ENCODE results near the gene ZNF771.
A peak's percentile ranks its signal among the peaks of the same experiment; 100 is the strongest.

The ZNF771 gene

DNA sequence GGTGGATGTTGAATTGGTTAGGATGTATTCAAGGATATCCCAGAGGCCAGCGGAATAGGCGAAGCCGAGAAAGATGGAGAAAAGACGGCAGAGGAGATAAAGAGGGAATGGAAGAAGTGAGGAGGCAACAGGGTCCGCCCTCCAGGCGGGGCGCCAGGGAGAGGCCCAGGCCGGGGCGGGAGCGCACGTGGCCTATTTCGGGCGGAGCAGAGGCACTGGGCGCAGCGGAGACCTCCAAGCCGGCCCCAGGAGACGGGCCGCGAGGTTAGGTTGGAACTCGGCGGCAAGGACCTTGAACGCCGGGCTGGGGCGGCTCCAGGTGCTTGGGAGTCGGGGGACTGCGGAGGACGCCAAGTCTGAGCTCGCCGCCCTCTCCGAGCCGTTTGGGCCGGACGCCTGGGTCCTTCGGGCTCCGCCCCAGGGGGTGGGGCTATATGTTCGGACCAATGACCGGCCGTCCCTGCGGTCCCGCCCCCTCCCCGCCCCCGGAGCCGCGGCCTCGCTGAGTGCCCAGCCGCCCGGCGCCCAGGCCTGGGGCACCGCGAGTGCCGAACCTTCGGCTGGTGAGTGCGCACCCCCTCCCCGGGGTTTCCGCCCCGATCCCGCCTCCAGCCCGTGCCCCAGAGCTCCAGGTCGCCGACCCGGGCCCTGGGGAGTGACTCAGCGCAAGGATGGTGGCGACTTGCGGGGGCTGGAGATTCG is at the start of gene ZNF771:
TSS of gene ZNF771 (plus strand) at position 505 of the 702 bp plus-strand sequence. CDS start 448 bp downstream, outside the sequence.
- peak; percentile 87 for DNase-seq

DNA sequence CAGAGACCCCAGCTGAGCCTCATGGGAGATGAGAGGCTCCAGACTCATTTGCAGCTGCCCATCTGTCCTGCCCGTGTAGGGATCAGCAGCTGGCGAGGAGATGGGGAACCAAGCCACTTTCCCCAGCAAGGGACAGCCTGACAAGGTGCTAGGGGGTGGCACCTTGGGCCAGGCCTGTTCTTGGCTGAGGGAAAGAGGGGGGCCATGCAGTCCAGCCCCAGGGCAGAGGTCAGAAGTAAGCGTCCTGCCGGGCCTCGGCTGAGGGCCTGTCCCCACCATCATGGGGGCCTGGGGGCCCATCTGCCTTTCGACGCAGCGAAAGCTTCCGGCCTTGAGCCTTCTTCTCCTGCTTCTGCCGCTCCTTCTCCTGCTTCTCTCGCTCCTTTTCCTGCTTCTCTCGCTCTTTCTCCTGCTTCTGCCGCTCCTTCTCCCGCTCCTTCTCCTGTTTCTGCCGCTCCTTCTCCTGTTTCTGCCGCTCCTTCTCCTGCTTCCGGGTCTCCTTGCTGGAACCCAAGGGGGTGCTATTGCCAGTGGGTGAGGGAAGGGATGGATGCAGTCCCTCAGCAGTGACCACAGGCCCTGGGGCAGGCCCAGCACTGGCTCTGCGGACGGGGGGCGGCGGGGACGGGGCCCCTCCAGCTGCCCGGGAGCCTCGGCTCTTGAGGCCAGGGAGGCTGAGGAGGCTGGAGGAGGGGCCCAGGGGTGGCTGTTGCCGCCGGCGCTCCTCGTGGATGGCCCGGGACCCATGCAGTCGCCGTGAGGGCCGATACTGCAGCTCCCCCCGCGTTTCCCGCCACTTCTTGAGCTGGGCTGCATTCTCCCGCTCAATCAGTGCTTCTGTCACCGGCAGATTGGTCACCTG is 49.5 kb upstream of the ZNF771 start:
- DNase-seq, result no peak

DNA sequence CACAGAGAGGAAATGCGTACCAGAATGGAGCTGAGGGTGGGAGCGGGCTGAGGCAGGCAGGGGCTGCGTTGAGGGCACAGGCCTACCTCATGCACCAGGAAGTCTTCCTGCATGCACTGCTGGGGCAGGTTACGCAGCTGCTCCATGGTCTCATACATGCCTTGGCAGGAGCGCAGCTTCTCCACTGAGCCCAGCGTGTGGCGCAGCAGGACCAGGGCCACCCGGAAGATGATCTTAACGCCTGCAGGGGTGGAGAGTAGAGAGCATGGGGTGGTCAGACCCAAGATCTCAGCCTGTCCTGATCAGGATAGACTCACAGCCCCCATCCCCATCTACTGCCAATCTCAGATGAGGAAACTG is 48.8 kb upstream of the ZNF771 start:
- no peak for DNase-seq

DNA sequence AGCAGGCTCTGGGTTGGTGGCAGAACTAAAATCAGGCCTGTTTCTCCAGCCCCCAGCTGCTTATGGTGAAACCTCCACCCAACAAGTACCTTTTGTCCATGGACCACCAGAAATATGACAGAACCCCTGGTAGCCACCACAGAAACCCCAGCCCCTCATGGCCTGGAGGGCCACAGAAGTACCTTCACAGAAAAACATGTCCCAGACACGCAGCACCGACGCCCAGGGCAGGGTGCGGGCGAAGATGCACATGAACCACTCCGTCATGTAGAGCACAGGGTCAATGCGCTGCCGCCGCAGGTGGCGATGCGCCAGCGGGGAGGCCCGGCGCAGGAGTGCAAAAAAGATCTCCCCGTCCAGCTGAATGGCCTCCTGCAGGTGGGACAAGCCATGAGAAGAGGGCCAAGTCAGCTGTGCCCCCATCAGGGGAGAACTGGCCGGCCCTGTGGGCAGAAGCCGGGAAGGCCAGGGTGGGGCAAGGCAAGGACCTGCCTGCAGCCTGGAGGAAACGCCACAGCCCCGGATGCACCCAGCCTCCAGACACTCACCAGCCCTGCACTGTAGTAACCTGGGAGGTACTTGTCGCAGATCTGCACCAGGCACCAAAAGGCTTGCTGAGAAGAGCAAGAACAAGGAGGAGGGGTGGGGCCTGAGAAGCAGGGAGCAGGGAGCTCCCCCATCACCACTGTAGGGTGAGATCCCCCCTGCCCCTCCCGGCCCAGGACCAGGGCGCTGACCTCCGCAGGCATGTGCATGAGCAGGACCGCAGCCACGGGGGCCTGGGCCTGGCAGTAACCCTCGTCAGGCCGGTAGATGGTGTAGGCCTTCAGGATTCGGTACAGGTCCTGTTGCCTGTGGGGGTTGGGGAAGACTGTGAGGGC is 48.2 kb upstream of the ZNF771 start:
- DNase-seq, result no peak

DNA sequence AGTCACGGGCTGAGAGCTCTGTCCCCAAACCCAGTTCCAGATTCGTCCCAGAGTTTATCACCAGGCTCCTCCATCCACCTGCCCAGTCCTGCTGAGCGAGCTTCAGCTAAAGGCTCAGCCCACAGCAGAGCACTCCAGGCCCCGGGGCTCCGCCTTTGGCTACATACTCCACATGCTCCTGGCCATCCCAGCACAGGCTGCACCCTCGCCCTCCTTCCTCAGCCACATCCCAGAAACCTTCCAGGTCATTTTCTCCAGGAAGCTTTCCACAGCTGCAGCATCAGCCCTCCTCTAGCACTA is 47.6 kb upstream of the ZNF771 start:
- DNase-seq, result no peak

DNA sequence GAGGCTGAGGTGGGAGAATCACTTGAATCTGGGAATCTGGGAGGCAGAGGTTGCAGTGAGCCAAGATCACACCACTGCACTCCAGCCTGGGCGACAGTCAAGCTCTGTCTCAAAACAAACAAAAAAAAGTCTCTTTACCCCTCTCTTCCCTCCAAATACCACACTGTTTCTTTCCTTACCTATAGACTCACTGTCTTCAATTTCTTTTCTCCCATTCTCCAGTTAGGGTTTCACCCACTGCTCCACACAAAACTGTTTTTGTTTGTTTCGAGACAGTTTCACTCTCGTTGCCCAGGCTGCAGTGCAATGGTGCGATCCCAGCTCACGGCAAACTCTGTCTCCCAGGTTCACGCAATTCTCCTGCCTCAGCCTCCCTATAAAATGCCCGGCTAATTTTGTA is 46.2 kb upstream of the ZNF771 start:
- no peak for DNase-seq

DNA sequence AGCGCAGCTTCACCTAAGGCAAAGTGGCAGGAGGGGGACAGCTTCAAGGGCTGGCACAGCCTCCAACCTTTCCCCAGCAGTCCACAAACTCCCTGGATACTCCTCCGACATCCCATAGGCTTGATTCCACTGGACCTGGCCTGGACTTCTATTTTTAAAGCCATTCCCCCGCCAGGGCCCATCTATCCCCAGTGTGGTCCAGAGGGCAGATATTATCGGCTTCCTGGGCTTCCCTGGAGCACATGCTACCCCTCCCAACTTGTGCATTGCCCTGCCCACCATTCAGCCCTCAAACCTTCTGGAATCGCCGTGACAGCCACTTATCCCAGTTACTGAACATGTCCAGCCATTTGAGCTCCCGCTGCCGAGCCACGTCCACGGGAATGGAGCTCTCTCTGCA is 42.2 kb upstream of the ZNF771 start:
- DNase-seq, result no peak

DNA sequence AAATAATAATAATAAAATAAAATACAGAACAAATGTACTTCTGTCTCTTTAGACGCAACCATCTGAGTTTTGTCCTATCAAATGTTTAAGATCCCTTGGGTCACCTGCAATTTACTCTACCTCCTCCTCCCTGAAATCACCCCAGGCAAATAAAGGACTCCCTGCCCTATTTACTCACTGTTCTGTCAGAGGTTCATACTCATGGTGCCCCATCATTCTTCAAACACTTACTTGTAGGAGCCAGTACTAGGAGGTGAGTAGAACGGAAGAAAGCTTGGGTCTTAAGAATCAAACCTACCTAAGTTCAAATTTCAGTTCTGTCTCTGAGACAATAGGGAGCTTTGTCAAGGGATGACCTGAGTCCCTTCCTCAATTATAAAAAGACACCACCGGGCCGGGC is 40.9 kb upstream of the ZNF771 start:
- no peak for DNase-seq

DNA sequence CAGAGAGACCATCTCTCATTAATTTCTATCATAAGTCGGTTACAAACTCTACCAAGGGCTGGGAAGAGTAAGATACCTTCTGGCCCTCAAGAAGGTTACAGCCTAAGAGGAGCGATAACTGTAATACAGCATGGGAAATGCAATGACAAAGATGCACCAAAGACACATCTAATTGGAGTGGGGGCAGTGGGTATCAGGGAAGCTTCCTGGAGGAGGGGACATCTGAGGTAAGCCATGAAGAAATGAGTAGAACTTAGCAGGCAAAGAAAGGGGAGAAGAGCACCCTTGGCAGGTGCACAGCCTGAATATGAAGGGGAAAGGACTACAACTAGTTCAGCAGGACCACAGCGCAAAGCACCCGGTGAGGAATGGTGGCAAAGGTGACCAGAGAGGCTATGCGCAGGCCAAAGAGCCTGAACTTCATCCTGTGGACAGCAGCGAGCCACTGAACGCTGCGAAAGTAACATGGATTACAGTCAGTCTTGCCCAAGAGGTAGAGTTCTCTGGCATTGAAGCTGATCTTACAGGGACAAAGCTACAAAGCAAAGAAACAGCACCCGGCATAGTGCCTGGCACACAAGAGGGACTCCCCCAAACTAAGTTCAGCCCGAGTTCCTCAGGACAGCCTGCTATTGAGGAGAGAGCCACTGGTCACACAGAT is 39.9 kb upstream of the ZNF771 start:
- DNase-seq, result no peak

DNA sequence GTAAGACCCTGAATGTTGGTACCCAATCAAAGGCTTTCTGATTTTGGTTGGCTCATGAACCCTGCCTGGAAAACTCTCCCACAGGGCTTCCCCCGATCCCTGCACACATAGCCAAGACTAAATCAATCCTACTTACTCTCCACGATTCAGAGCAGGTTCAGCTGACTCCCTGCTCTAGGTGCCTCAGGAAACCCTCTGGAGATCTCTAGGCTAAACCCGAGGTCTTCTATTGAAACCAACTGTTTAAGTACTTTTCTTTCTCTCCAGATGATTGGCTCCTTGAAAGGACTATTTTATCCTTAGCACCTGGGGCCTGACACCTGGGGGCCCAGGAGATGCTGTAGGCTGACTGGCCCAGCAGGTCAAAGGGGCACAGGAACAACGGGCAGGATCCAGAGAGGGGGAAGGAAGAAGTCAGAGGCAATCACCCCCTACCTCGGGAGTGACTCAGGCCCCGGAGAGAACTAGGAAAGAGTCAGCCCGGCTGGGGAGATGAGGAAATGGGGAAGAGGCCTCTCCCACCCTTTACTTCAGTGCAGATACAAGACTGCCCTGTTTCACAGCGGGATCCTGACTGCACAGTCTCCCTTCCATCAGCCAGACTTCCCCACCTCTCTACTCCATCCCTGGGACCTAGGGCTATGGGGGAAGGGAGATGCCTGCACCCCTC is 39.1 kb upstream of the ZNF771 start:
- DNase-seq, result peak; percentile 56

DNA sequence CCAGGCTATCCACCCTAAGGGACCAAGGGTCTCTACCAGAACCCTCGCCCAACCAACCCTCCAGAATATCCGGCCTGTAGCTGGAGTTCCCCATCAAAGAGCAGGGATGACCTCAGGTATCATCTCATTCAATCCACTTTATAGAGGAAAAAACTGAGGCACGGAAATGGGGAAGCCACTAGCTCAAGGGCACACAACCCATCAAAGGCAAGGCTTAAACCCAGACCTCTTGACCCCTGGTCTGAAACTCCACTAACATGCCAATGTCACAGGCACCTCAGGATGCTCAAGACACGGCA is 38.7 kb upstream of the ZNF771 start:
- DNase-seq, result no peak

DNA sequence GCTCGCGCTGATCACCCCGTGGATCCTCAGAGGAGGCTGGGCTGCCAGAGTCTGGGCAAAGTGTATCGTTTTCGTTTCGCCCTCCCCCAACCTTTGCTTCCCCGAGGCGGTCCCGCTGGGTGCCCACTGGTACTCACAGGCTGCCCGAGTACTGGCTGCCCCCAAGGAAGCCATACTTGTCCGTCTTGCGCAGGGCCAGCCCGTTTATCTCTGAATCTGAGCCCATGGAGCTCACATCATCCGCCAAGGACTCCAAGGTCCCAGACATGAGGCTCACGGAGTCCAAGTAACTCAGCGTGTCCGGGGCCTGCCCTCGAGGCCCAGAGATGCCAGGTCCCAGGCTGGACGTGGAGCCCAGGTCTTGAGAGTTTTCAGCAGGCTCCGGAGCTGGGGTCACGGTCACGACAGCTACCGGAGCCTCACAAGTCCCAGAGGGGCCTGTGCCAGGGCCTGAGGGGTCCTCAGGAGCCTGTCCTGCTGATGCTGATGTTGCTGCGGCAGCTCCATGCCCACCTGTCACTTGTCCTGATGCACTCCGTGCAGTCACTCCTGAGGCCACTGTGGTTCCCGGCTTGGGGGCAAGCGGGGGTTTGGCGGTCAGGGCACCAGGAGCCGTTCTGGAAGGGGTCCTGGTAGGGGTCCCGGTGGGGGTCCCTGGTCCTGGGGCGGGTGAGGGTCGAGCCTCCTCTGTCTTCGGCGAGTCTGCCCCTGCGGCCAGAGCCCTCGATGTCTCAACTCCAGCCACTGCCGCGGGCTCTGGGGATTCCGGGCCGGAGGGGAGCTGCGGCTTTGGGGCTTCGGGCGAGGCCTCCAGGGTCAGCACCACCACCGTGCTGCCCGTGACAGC is 38.1 kb upstream of the ZNF771 start:
- no peak for DNase-seq

DNA sequence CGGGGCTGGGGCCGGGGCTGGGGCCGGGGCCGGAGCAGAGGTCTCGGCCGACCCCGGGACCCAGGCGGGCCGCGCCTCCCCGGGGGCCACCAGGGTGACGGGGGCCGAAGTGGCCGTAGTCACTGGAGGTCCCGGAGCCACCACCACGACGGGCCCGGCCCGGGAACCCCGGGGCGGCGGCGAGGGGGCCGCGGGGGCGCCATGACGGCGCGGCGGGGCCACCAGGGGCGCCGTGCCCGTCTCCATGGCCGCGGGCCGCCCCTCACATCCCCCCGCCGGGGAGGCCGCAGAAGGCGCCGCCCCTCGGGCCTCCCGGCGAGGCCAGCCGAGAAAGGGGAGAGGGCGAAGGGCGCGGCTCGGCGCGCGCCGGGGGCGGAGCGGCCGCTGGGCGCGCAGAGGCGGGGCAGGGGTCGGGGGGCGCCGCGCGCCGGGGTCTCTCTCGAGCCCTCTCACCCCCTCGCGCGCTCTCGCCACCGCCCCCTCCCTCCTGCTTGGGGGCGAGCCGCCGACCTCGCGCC is 37.4 kb upstream of the ZNF771 start:
- DNase-seq, result no peak

DNA sequence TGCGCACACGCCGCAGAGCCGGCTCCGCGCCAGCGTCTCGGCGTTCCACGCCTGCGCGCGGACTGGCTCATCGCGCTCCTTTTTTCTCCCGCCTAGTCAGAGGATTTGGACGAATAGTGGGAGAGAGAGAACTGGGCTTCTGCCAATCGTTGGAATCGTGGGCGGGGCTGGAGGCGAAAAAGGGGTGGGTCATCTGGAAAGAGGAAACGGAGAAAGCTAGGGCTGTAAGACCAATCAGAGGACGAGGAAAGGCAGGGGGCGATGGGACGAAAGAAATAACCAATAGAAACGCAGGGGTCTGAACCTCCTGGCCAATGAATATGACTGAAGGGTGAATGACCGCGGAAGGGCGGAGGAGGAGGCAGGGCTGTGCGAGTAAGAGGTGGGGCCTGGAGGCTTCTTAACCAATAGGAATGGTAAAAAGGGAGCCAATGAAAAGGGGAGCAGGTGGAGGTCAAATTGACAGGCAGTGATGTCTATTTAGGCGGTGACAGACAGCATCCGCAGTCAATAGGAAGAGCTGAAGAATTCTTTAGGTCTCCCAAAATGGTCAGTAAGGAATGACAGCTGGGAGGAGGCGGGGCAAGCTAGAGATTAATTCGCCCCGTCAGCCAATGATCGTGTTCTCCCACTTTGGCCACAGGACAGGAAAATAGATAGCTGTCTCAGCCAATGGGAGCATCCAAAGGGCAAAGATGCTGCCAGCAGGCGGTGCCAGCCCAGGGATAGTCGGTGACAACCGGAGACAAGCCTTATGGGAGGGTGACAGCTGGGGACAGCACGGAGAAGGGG is 36.8 kb upstream of the ZNF771 start, which contains the start of gene TBC1D10B:
TSS of gene TBC1D10B (minus strand) at position 39 of the 792 bp plus-strand sequence. CDS start 311 bp downstream, outside the sequence.
- peak; percentile 100 for DNase-seq

DNA sequence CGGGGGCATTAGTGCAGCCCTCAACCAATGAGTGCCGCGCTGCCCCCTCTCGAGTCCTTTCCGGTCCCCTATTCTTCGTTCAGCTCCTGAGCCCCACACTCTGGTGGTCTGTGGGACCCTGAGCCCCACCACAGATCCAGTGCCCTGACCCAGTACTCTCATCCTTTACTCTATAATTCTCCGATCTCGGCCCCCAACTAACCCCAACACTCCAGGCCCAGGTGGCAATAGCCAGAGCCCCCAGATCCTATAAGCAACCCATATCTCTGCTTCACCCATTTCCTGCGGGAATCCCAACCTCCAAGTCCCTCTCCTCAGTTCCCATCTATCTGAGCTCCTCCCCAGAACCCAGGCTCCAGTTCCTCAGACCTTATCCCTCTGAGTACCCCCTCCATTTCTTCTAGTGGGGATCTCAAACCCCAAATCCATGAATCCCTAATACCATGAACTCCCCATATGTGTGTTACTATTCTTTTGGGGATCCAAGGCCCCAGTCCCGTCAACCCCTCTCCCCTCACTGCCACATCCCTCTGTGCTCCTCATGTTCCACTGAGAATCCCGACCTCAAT is 36.1 kb upstream of the ZNF771 start:
- DNase-seq, result no peak

DNA sequence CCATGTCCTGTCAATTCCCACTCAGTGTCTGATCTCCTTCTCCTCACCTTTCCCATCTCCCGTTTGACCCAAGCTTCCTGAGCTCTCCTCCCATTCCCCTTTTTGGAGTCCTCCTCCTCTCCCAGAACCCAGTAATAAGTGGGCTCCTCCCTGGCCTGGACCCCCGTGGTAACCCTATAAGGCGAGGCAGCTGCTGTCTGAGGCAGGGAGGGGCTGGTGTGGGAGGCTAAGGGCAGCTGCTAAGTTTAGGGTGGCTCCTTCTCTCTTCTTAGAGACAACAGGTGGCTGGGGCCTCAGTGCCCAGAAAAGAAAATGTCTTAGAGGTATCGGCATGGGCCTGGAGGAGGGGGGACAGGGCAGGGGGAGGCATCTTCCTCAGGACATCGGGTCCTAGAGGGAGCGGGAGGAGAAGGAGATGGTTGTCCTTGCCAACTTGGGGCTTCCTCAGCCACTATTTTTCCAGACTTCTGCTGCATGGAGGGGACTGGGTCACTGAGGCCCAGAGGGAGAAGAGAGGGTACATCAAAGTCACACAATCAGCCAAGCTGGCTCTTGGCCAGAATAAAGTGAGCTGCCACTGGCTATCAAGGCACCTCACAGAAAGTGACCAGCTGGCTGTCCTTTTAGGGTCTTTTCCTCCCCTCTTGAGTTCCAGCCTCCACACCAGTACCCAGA is 35.2 kb upstream of the ZNF771 start:
- DNase-seq, result no peak

DNA sequence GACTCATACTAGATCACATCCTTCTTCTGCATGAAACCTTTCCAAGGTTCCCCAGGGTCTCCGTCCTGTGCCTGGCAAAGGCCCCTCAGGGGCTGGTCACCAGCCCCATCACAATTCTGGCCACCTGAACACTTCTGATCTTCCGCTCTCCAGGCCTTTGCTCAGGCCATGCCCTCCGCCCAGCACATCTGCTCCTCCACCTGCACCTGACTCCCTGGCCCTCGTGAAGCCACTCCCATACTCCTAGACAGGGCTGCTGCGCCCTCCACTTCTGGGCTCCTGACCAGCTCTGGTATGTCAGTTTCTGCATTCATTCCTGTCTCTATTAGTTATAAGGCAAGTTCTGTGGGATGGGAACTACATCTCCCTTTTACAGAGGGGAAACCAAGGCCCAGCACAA is 34.7 kb upstream of the ZNF771 start:
- DNase-seq, result no peak

DNA sequence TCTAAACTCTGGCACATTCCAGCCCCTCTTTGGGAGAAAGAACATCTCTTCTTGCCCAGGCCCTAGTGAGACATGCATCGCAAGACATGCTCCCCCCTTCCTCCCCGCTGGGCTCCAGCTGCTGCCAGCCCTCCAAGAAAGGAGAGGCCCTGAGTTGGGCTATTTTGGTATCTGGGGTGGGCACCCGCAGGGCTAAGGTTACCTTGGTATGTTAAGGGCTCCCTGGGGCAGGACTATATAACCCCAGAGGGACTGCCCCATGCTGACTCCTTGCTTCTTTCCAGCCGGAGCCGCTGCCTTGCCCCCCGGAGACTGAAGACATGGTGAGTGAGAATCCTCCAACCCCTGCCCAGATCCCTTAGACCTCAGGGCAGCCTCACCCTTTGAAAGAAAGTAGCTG is 32.9 kb upstream of the ZNF771 start, which contains the start of gene MYL11:
TSS of gene MYL11 (plus strand) at position 265 of the 400 bp plus-strand sequence. CDS start at position 321, 56 bp downstream.
- DNase-seq, result no peak

DNA sequence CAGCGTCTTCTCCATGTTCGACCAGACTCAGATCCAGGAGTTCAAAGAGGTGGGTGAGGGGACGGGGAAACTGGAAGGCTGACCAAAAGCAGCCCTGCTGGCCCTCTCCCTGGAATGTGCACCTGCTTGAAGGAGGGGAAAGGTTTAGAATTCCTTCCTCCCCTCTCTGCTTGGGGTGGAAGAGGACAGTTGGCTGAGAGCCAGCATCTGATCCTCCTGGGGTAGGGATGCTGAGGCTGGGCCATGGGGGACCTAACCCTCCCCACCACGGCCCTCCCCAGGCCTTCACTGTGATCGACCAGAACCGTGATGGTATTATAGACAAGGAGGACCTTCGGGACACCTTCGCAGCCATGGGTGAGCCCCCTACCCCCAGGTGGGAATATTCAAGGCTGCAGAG is 31.5 kb upstream of the ZNF771 start:
- DNase-seq, result no peak
